HepG2 (cell line): ENCODE results near the gene TMEM107. TPM values are rescaled to one million over a fixed set of nuclear protein-coding genes. Genes with fewer than 3 reads are reported as not detected.

Source experiments
- BCLAF1 ChIP-seq: fragments of 450-650 bp; IDR thresholded peaks from 2 replicates; pipeline ENCODE4 v1.6.1; 2017; ENCODE audit warnings: mild to moderate bottlenecking
- CBX5 ChIP-seq: sonication (generic); formaldehyde crosslinking; IDR thresholded peaks from 2 replicates; pipeline ENCODE4 v1.4.0; 2020; ENCODE audit warnings: missing genetic modification reagents, borderline replicate concordance
- CHD2 ChIP-seq: IDR thresholded peaks from 2 replicates; pipeline ENCODE4 v1.6.1; 2011; ENCODE audit warnings: low read depth, low read length, improper control_type of control experiment
- CTCF ChIP-seq: sonication (generic); formaldehyde crosslinking; IDR thresholded peaks from 2 replicates; pipeline ENCODE4 v1.5.0; 2020; ENCODE audit warnings: mild to moderate bottlenecking, missing genetic modification reagents, moderate library complexity
- GFI1 ChIP-seq: sonication (generic); formaldehyde crosslinking; IDR thresholded peaks from 2 replicates; pipeline ENCODE4 v1.5.0; 2020; ENCODE audit warnings: missing genetic modification reagents, mild to moderate bottlenecking, borderline replicate concordance
- GPN1 ChIP-seq: sonication (generic); formaldehyde crosslinking; IDR thresholded peaks from 2 replicates; pipeline ENCODE4 v1.5.1; 2020; ENCODE audit warnings: missing genetic modification reagents, borderline replicate concordance
- HIC2 ChIP-seq: sonication (generic); formaldehyde crosslinking; IDR thresholded peaks from 2 replicates; pipeline ENCODE4 v1.9.0; 2022; ENCODE audit warnings: low read depth, missing genetic modification reagents
- HNF1B ChIP-seq: sonication (generic); formaldehyde crosslinking; IDR thresholded peaks from 2 replicates; pipeline ENCODE4 v1.5.1; 2020; ENCODE audit warnings: mild to moderate bottlenecking, moderate library complexity, missing genetic modification reagents
- KLF13 ChIP-seq: sonication (generic); formaldehyde crosslinking; IDR thresholded peaks from 2 replicates; pipeline ENCODE4 v1.4.0; 2020; ENCODE audit warnings: mild to moderate bottlenecking, missing genetic modification reagents
- MIER3 ChIP-seq: IDR thresholded peaks from 2 replicates; pipeline ENCODE4 v1.6.1; 2016; ENCODE audit warnings: missing compliant biosample characterization, borderline replicate concordance
- MLXIP ChIP-seq: sonication (generic); formaldehyde crosslinking; IDR thresholded peaks from 2 replicates; pipeline ENCODE4 v1.9.0; 2021; ENCODE audit warnings: missing genetic modification reagents, borderline replicate concordance
- RAD21 ChIP-seq: fragments of 450-650 bp; formaldehyde crosslinking; IDR thresholded peaks from 2 replicates; pipeline ENCODE4 v1.5.0; 2020; ENCODE audit warnings: mild to moderate bottlenecking
- ZBTB7B ChIP-seq: sonication (generic); formaldehyde crosslinking; IDR thresholded peaks from 2 replicates; pipeline ENCODE4 v1.4.0; 2020; ENCODE audit warnings: missing genetic modification reagents
- ZNF138 ChIP-seq: sonication (generic); formaldehyde crosslinking; IDR thresholded peaks from 2 replicates; pipeline ENCODE4 v1.5.0; 2020; ENCODE audit warnings: mild to moderate bottlenecking, low read depth, missing genetic modification reagents
- ZNF292 ChIP-seq: sonication (generic); formaldehyde crosslinking; IDR thresholded peaks from 2 replicates; pipeline ENCODE4 v1.8.1; 2022; ENCODE audit warnings: mild to moderate bottlenecking, low read depth, missing genetic modification reagents, borderline replicate concordance
- ZNF501 ChIP-seq: sonication (generic); formaldehyde crosslinking; IDR thresholded peaks from 2 replicates; pipeline ENCODE4 v1.5.1; 2020; ENCODE audit warnings: mild to moderate bottlenecking, moderate library complexity, missing genetic modification reagents
- ZNF678 ChIP-seq: sonication (generic); formaldehyde crosslinking; IDR thresholded peaks from 2 replicates; pipeline ENCODE4 v1.4.0; 2020; ENCODE audit warnings: mild to moderate bottlenecking, missing genetic modification reagents
- ZNF788 ChIP-seq: sonication (generic); formaldehyde crosslinking; IDR thresholded peaks from 2 replicates; pipeline ENCODE4 v1.5.0; 2020; ENCODE audit warnings: mild to moderate bottlenecking, missing genetic modification reagents, borderline replicate concordance
- polyA plus RNA-seq, 8 experiments: library from polyadenylated mRNA; depleted of rRNA in 3 of 8; stranded (reverse) in 7 of 8; unstranded in 1 of 8; fragments of >200 nt; fragmentation: Illumina TruSeq in 4 of 8; extraction: Trizol in 4 of 8; gene quantifications; 2 replicates each; pipeline versions ENCODE4 v1.2.1 to v1.2.3, GENCODE V29; 2011 to 2016; ENCODE audit warnings: low read depth in 4 of 8, missing spikeins in 1 of 8, mixed read lengths in 1 of 8; ENCODE audit not compliant: insufficient read depth in 1 of 8
- total RNA-seq, 5 experiments: library from RNA; depleted of rRNA; stranded (reverse); fragments of >200 nt; fragmentation: Illumina TruSeq; extraction: Trizol; gene quantifications; 2 replicates each; pipeline ENCODE4 v1.2.3, GENCODE V29; 2016; ENCODE audit warnings: low read depth in 1 of 5

Gene TMEM107
- total and polyA plus RNA-seq, 2 of the 13 experiments (the other 11 are each of a cell fraction or from before 2014, with no cell fraction given): 7.2 to 15.3 TPM

GRCh38 chr17:8162233-8162996, 13.8 kb downstream of the TMEM107 start, which contains the start of gene VAMP2 (continued):
- TF ChIP-seq CTCF (CRISPR knock-in tag) (no peak), ZBTB7B (CRISPR knock-in tag) (no peak), GPN1 (CRISPR knock-in tag) (no peak), CHD2 (no peak), GFI1 (no peak), CBX5 (CRISPR knock-in tag) (no peak), RAD21 (peak; percentile 28; the same call in 1 of the 2 replicates), ZNF788 (CRISPR knock-in tag) (no peak), HIC2 (CRISPR knock-in tag) (no peak), BCLAF1 (no peak), KLF13 (CRISPR knock-in tag) (no peak), HNF1B (CRISPR knock-in tag) (peak; percentile 70; the same call in 1 of the 2 replicates), ZNF292 (CRISPR knock-in tag) (no peak), ZNF138 (0 out of 2 replicates have a peak, but pooled peaks have one; percentile 23), ZNF501 (CRISPR knock-in tag) (peak; percentile 29; the same call in 1 of the 2 replicates), MLXIP (CRISPR knock-in tag) (no peak), MIER3 (CRISPR knock-in tag) (no peak), ZNF678 (CRISPR knock-in tag) (no peak)
